HG02840 (cell line): ENCODE measurements around the gene PRELID2.
"Not testable (repeated sequence)": the region's sequence is repeated elsewhere in the genome, so short reads cannot be mapped to it uniquely, and the experiment has no call there.

ENCODE experiments used
- ATAC-seq: cut with Tn5 transposase; IDR thresholded peaks from one replicate; pipeline ENCODE4 v1.9.1; 2021; ENCODE audit warnings: mild to moderate bottlenecking, moderate library complexity, moderate number of reproducible peaks; ENCODE audit not compliant: unreplicated experiment, low FRiP score

PRELID2 gene

DNA sequence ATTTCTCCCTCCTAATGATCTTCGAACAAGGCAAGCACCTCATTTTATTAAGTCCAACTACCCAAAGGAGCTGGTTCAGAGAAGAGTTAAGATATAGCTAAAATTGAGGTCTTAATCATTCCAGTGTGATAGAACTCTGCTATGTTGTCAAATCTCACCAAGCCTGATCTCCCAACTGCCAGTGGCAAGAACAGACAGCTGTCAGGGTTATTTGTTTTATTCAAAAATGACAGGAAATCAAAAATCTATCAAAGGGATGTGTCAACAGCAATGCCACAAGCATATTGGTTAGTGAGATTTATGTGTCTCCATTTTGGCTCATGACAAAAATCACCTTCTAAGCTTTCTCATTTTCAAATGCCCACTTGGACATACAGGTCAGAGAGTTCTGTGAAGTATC lies 74.5 kb downstream of the PRELID2 start:
- ATAC-seq = no peak

GRCh38 chr5:145752947-145753346 lies 82.2 kb downstream of the PRELID2 start:
- no peak for ATAC-seq

GRCh38 chr5:145752534-145752933 lies 82.6 kb downstream of the PRELID2 start:
- ATAC-seq = no peak

DNA sequence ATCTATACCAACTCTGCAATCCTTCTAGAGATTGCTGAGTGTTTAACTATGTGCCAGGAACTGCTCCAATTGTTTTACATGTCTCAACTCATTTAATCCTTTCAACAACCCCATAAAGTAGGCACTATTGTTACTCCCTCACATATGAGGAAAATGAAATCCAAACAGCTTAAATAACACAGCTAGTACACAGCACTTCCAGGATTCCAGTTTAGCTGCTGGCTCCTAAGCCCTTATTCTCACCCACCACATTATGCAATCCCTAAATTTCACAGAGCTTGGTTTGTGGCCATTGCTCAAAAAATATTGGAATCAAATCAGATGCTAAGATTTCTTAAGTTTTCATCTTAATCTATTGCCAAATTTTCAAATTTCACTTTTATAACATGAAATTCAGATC lies 84.9 kb downstream of the PRELID2 start:
- no peak for ATAC-seq

DNA sequence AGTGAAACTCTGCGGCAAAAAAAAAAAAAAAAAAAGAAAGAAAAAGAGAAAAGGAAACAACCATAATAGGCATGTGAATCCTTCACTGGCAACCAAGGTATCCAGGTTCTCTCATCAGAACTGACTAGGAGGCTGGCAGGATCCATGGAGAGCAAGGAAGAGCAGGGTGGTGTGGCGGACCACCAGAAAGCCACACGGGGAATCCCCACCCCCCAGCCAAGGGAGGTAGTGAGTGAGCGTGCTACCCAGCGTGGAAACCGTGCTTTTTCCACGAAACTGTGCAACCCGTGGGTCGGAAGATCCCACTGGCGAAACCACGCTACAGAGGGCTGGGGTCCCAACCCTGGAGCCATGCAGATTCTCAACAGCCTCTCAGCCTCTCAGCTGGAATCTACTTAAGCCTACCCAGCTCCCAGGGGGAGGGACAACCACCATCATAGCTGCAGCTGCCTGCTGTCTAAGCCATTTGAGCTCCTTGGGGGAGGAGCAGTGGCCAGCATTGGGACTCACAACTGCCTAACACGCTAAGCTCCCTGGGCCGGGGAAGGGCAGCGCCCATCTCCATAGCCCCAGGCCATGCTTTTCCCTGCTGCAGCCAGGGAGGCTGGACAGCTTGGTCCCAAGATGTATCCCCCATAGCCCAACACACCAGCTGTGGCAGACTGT lies 91.6 kb downstream of the PRELID2 start:
- no peak for ATAC-seq

DNA sequence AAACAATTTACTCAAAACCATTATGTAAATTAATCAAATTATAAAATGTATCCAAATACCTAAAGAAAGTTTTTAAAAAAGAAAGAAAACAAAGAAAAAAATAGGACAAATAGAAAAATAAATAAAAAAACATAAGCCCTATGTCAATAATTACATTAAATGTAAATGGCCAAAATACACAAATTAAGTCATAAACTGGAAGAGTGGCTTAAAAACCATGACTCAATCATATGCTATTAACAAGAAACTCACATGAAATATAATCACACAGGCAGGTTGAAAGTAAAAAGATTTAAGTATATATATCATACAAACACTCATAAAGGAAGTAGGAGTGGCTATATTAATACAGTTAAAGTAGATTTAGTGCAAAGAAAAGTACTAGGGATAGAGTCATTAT lies 95.3 kb downstream of the PRELID2 start:
- no peak for ATAC-seq

GRCh38 chr5:145738227-145738626 lies 96.9 kb downstream of the PRELID2 start:
- no peak for ATAC-seq

DNA sequence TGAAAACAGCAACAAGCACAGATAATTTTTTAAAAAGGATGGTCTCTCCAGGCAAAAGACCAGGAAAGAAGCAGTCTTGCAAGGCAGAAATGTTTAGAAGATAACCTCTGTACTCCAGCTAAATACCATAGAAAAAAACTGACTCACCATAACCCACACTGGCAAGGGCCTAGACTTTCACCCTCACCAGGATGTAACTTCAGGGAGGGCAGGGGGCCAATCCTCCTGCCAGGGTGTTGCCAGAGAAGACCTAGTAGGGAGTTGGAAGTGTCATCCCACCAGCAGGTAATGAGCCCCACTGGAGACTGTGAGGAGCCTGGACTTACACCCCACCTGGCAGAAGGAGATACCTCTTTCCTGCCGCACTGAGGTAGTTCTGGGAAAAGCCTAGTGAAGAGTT lies 97.6 kb downstream of the PRELID2 start:
- ATAC-seq = no peak

DNA sequence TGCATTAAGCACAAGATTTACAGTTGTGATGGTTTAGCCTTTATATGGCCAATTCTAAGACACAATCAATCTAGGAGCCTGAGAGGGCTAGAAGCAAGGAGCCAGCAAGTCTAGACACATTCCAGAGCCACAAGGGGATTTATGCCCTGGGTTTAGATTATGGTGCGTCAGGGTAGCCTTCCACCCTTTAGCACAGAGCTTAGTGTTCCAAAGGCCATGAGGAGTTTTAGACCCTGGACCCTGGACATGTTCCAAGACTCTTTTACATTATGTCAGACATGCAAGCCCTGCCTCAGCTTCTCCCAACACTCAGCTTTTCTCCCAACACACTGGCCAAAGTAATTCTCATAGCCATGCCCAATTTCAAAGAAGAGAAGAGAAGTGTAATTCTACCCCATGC lies 105.2 kb downstream of the PRELID2 start:
- ATAC-seq = not testable (repeated sequence)

GRCh38 chr5:145723516-145723915 lies 111.6 kb downstream of the PRELID2 start:
- no peak for ATAC-seq

DNA sequence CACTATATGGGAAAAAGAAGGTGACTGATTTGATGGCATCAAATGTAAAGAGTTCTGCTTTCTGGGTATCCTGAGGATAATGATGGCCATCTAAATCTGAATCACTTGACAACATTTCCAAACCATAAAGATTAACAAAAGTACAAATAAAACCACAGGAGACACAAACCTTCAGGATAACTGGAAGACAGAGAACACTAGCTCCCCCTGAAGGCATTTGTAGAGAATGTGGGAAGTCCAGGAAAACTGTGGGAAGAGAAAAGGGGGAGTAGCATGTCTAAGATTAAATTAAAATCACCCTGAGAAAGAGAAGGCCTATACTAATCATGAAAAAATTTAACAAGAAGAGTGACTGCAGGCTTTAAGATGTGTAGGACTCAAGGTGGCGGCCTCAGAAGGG lies 116.2 kb downstream of the PRELID2 start:
- ATAC-seq = no peak

- ATAC-seq = no peak
Observed at GRCh38 chr5:145715412-145715811, 119.7 kb downstream of the PRELID2 start.

GRCh38 chr5:145712245-145712644 lies 122.9 kb downstream of the PRELID2 start:
- ATAC-seq = no peak

DNA sequence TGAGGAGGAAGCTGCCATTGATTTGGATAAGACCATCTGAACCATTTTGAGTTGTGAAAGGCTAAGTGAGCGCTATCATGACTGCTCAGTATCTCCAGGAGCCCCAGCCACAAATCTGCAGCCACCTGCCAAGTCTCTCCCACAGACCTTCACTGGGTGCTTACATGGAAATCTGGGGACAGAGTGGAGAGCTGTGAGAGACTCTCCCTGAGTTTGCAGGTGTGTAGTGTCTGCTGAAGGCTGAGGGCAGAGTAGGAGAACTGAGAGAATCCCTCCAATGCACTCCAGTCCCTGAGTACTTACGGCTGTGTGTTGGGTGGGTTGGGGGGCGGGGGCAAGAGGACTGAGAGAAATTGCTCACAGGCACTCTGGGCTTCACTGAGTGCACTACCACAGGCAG lies 123.7 kb downstream of the PRELID2 start:
- ATAC-seq = no peak
